GM11168 (cell line): Measurements from ENCODE around the gene NDST3.

ENCODE experiments used
- in situ Hi-C: fragments of 300-500 bp; cut with MboI; formaldehyde crosslinking; loops from one replicate; pipeline ENCODE4 v1.12.0; 2022; ENCODE audit warnings: low sequenced_read_pairs; ENCODE audit not compliant: unreplicated experiment

Gene NDST3

DNA sequence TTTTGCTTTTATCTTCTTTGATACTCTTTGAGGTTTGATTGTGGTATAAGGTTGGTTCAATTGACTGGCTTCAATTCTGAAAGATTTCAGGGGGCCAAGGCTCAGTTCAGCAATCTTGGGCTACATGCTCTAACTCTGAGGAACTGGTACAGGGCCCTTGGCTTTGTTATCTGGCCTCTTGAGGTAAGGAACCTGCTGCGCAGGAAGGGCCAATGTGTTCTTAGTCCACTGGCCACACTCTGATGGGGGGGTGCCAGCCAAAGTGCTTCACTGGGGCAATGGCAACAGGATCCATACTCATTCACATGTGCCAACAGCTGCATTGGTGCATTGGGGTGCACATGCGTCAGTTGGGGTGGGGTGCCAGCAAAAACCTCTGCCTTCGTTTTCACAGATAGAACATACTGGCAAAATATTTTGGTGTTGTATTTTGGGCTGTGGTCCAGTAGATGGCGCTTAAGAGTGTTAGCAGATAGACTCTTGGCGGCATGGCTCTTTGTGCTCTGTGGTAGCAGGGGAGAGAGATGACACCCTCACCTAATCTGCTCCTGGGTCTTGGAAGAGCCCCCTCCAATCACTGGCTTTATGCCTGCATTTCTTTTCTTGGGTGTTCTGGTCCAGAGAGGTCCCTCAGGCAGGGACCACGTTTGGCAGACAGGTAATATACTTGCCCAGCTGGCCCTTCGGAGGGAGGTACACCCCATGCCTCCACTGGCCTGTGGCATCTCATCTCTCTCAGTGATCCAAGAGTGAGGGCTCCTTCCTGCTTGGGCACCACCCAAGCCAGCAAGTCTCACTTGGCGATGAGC, 42.9 kb downstream of the NDST3 start:
- in situ Hi-C loops: loop anchor here (25.0 kb wide), 1 partner anchor 185 kb away; no protein-coding TSS in a partner anchor

DNA sequence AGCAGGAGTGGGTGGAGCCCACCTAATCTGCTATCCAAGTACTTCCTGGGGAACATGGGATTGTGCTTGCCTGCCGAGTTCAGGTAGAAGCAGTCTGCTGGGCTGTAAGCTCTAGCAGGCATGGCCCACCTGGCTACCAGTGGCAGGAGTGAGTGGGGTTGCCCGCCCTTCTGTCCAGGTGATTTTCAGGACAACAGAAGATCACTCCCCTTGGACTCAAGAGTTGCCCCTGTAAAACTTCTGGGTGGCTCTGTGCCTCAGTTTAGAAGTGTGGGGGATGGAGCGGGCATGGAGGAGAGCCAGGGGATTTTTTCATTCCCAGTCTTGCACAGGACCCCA, 43.5 kb downstream of the NDST3 start:
- in situ Hi-C loops: loop anchor here (25.0 kb wide), 1 partner anchor 185 kb away; no protein-coding TSS in a partner anchor

DNA sequence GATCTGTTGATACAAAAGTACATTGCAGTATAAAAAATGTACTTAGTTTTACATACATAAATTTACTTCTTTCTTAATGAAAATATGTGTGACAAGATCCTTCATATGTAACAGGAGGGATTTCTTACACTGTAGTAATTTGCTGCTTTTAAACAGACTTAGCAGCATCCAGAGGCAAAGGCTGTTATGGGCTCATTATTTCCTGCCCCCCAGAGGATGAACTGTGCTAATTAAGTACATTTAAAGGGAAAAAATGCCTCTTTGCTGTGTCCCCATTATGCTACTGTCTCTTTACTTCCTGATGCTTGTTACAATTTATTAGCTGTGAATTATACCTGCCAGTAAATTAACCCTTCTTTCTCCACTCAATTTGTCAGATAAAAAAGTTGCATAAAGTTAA, 47.1 kb downstream of the NDST3 start:
- in situ Hi-C loops: loop anchor here (25.0 kb wide), 1 partner anchor 181 kb away; no protein-coding TSS in a partner anchor

DNA sequence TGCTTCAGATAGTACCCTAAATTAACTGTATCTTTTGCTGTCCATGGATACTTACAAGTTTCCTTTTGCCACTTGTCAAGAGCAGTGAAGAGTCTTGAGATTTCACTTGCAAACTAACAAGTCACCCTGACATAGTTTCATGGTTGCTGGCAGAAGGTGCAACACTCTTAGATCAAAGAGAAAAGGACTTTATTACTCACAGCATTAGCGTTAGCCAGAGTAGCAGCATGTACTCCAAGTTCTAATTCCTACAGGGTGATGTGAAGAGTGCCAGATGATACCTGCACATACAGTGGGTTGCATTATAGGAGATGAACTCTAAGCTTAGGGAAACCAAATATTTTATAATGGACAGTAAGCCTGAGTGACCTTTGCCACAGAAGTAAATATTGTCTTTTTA, 47.9 kb downstream of the NDST3 start:
- in situ Hi-C loops: loop anchor here (25.0 kb wide), 1 partner anchor 180 kb away; no protein-coding TSS in a partner anchor

DNA sequence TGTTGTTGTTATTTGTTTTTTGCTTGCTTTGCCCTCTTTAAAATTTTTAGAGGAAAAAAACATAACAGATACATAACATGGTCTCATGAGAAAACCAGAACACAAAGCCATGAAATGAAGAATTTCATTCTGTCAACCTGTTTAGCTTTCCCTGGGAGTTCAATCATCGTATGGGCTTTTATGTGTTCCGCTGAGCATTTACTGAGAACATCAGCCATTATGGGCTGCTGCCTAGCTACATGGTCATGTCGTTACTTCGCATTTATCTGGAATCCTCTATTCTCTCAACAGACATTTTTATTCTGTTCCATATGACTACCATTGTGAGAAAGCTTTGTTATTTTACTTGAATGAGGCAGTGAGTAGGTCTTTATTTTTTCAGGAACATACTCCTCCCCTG, 51.4 kb downstream of the NDST3 start:
- in situ Hi-C loops: loop anchor here (25.0 kb wide), 1 partner anchor 177 kb away; no protein-coding TSS in a partner anchor

DNA sequence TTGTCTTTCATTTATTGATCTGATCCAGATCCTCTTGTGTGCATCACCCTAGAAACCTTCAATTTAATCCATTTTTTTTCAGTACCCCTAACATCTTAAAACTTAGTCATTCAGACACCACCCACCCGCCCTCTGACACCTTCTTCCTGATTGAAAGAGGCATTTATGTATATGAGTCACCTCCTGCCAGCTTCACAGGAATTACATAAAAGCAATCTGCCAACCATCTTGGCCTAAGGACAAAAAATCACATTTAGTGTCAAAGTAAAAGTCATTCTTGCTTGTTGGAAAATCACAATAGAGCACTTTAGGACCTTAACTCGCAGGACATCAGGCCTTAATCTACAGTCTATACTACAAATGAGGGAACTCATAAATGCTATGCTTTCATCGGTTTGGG, 52.1 kb downstream of the NDST3 start:
- in situ Hi-C loops: loop anchor here (25.0 kb wide), 1 partner anchor 176 kb away; no protein-coding TSS in a partner anchor

DNA sequence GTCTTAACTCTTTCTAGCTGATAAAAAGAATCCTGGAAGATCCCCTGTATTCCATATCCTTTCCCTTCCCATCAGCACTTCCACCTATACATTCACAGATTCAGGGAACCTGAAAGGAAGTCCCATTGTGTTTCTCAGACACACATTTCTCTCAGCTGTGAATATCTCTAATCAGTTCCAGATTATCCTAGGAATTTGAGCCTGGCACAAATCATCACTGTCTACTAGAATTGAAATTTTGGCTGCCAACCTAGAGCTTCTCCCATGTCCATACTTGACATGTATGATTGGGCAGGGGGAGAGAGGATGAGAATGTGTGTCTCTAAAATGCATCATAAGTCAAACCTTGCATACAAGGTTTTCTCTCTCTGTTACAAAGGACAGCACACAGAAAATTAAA, 53.1 kb downstream of the NDST3 start:
- in situ Hi-C loops: loop anchor here (25.0 kb wide), 1 partner anchor 175 kb away; no protein-coding TSS in a partner anchor

DNA sequence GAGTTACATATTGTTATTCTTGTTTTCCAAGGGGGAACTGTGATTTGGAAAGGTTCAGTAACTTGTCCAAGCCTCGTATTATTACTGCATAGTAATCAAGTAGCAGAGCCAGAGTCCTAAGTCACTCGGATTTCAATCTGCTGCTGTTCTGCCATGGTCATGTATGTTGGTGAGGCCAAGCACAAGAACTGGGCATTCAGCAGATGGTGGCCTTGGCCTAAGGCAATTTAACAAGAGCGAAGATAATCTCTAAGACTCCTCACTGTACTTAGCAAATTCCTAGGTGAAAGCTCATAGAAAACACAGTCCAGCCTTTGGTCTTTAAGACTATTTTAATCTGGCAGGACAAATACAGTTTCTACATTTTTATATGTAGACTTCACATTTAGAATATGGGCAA, 64.8 kb downstream of the NDST3 start:
- in situ Hi-C loops: loop anchor here (25.0 kb wide), 1 partner anchor 163 kb away; no protein-coding TSS in a partner anchor

DNA sequence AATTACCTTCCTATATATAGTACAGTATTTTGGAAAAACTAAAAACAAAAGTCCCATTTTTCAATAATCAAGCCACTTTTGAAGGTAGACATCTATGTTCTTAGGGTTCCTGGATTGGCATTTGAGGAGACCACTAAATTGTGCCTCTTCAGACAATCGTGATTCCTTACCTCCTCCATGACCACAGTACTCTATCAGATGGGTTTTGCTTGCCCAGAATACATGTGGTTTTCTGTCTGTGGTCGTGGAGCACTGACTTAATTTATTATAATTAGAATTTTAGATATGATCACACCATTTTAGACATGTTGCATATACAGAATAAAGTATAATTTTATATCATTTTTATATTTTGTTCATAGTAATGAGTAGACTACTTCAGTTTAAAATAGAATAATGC, 67.9 kb downstream of the NDST3 start:
- in situ Hi-C loops: no loop called here

DNA sequence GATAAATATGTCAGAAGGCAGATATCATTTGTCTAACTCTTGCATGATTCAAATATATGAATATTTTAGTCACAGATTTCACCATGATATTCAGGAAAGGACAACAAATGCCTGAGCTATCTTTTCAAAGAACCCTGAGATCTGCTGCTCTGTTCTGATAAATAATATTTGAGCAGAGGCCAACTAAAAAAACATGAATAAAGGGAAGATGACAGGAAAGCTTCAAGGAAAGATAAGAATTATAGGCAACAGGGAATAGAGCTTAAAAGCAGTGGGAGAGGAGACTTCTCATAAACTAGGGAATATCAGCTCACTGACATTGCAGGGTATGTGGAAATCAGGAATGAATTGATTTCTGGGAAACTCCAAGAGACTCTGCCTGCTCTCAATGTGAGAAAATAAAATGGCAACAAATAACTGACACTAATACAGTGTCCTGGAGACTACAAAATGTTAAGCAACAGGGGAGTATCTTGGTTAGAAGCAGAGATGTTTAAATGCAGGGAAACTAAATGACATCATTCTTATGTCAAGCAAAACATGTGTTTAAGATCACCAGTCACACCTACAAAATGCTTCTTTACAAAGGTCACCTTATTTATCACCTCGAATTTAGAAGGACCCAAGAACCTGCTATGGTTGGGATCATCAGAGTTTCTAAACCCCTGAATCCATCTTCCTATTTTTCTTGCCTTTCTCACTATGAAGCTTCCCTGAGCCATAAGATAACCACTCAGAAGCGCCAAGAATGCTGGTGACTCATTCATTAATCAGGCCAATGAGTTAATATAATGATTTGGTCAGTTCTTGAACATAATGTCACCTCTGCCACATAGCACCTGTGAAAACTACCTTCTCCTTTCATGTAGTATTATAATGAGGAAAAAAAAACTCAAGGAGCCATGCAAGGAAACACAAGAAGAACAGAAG, 78.1 kb downstream of the NDST3 start:
- in situ Hi-C loops: no loop called here

DNA sequence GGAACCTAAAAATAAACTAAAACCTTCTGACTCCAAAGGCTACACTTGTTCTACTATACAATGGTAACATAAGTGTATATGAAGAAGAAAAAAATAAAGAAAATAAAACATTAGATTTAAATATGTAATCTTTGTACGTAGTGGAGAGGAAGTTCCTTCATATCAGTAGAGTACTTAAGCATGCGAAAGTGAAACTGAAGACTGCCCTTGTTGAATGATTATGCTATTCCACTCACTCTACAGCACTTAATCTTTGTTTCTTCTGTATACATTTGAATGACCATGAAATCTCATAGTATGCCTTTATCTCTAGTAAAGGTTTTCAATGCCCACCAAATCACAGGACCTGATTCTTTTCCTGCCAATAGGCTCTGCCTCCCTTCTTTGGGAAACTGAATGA, 78.9 kb downstream of the NDST3 start:
- in situ Hi-C loops: no loop called here

DNA sequence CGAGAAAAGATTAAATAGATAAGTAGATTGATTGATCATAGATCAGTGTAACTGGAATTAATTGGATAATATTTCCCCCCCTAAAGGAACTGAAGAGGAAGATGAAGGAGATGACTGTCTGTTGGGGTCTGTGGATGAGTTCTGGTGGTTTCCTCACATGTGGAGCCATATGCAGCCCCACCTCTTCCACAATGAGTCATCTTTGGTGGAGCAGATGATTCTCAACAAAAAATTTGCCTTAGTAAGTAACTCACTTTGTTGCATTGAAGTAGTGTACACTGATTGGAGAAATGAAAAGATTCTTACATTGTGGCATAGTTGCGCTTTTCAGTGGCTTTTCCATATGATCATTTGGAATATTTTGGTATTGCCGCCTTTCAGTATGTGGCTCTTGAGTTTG, 80.4 kb downstream of the NDST3 start:
- in situ Hi-C loops: no loop called here

DNA sequence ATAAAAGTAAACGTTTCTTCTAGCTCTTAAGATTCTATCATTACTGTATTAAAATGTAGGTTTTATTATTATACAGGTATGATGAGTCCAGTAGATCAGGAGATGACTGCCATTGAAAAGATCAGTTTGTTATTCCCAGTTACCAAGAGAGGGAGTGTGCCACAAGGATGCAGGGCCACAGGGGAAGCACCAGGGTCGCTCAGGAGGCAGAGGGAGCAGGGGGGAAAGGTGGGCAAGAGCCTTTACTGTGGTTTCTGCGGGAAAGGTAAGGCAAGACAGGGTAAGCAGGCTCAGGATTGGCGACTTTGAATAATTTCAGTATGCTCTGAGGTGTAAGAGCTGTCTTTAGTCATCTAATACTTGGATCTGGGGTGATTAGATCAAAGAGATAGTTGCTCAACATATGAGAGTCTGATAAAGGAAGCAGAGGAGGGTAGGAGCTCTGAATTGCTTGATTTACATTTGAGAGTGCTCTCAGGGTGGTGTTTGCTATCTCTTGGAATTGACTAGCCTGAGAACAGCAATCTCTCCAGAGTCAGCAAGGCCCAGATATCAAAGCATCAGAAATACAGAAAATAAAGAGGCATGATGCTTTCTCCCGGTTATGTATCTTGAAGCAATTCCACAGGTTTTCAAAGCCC, 86.0 kb downstream of the NDST3 start:
- in situ Hi-C loops: no loop called here

DNA sequence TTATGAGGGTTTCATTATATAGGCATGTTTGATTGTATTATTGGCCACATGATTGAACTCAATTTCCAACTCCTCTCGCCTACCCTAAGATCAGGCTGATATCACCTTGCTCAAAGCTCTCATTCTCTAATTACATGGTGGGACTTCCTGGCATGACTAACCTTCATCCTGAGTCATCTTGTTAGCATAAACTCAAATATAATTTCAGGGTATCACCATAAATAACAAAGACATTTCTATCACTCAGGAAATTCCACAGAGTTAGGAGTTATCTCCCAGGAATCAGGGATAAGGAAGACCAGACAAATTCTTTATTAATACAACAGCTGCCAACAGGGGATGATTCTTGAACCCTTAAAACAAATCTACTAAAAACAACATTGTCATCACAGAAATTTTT, 90.7 kb downstream of the NDST3 start:
- in situ Hi-C loops: no loop called here

DNA sequence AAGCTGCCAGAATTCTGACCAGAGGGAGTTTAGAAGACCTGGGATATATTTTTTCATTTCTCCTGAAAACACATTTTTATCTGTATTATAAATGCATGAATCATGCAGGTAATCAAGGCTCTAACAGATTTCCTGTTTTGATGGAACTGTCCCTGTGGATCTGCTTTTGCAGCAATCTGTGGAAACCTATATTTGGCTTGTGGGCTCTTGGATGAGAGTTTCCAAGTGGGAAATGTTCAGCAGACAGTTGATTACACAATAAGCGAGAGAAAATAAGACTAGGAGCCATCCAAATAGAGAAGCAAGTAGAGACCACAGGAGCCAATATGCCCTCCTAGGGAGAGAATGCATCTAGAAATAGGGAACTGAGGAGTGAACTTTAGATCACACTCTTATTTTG, 105.0 kb downstream of the NDST3 start:
- in situ Hi-C loops: no loop called here

DNA sequence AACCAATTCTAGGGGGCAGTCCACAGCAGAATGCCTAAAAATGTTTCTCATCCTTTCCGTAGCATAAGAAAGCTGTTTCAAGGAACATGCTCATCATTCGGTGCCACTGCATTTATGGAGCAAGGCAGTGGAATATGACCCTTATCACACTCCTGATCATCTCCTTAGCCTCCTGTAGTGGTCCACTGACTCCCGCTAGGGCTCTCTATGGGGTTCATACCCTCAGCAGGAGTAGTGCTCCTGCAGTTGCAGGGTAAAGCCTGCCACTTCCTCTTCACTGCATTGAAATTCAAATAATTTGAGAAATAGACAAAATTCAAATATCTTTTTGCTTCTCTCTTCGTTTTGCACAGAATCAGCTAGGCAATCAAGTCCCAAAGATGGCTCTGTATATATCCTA, 107.0 kb downstream of the NDST3 start:
- in situ Hi-C loops: no loop called here

DNA sequence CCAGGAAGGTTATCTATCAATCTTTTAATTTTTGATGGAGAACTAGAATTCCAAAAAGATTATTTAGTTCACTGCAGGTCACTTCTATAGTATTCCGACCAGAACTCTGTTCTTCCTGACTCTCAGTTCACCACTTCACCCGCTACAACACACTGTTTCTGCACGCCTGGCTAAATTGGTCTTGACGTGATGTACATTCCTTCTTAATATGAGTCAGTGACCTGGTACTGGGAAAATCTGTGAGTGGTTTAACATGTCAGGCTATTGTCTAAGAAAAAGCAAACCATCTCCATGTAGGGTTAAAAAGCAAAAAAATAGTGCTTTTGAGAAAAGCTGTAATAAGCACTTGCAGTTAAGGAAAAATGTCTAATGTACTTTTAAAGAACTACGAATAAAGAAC, 120.4 kb downstream of the NDST3 start:
- in situ Hi-C loops: no loop called here

DNA sequence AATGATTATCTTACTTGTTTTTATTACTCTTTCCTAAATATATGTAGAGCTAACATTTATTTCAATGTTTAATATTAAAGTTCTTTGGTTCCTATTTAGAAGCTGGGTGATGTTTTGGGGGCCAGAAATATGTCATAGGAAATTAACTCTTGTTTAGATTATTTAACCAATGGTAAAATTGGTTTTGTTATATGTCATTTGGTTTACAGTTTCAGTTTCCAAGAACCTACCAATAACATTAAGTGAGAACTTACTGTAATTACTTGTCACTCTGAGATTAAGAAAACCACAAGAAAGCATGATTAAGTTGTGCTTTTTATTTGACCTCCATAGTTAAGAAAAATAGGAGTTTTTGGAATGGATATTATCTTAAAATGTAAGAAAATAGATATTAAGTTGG, 121.2 kb downstream of the NDST3 start:
- in situ Hi-C loops: no loop called here

DNA sequence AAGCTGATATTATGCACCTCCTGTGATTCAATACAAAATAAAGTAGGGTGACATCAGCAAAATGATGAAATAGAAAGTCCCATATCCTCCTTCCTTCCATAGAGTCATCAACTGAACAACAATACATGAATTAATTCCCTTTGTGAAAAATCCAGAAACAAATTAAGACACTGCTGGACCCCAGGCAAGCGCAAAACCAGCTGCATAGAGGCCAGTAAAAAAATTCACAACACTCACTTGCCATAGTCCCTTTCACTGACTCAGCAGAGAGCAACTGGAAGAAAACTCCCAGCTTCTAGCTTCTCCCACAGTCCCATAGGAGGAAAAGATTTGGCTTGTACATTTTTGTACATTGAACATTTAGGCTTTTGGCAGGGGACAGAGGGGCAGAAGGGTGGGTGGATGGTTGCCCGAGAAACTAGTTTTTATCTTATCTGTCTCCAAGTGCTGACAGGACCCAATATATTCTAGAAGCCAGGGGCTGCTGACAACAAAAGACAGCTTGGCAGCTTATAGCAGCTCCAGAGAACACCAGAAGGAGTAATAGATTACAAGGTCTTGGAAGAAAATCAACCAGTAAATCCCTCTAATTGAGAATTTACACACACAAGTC, 124.6 kb downstream of the NDST3 start:
- in situ Hi-C loops: no loop called here

DNA sequence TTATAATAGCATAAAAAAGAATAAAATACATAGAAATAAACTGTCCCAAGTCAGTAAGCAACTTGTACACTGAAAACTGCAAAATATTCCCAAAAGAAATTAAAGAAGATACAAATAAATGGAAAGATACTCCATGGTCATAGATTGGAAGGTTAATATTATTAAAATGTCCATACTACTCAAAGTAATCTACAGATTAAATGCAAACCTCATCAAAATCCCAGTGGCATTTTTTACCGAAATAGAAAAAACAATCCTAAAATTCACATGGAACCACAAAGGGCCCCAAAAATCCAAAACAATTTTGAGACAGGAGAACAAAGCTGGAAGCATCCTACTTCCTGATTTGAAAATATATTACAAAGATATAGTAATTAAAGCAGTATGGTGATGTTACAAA, 133.0 kb downstream of the NDST3 start:
- in situ Hi-C loops: no loop called here
